ENCODE measurements around the gene SIPA1L3. TPM values are rescaled to one million over a fixed set of nuclear protein-coding genes. Genes with fewer than 3 reads are reported as not detected.
A peak's percentile ranks its signal among the peaks of the same experiment; 100 is the strongest.

SIPA1L3 gene
- total RNA-seq, 1 experiment from 2014 or later = 125 TPM

GRCh38 chr19:37953918-37954303 is 46.9 kb downstream of the SIPA1L3 start:
- intact Hi-C loops (cut with micrococcal nuclease; ENCODE audit: unreplicated experiment) = no loop called here
- H3K4me3 ChIP-seq (ENCODE audit: low read depth, low read length) = no peak overlapping the region
- peaks cover 42% of the 10 kb centered on the region for H3K4me1 ChIP-seq
- DNase-seq = no peak
- CTCF ChIA-PET = no interaction called here
- no peak overlapping the region for H3K4me3 Mint-ChIP-seq (ENCODE audit: unreplicated experiment)
- peak overlapping the region; percentile 77 for H3K27ac Mint-ChIP-seq (ENCODE audit: unreplicated experiment)
- H3K9me3 ChIP-seq = no peaks in the 10 kb centered on the region; the same call in 1 of the 2 replicates
- POLR2A ChIA-PET = no interaction called here
- no peaks in the 10 kb centered on the region for H3K27me3 Mint-ChIP-seq (ENCODE audit: insufficient read depth, unreplicated experiment)
- H3K27me3 ChIP-seq (replicated peaks; ENCODE audit: control insufficient read depth, insufficient read depth, low read length) = no peaks in the 10 kb centered on the region
- no peaks in the 10 kb centered on the region; the same call in 1 of the 2 replicates for H3K36me3 ChIP-seq (ENCODE audit: control insufficient read depth, insufficient read depth, low read length)
- peaks cover 28% of the 10 kb centered on the region for H3K4me1 Mint-ChIP-seq (ENCODE audit: low read depth, unreplicated experiment)
- peaks cover 55% of the 10 kb centered on the region for H3K36me3 Mint-ChIP-seq (ENCODE audit: insufficient read depth, unreplicated experiment)
- no peaks in the 10 kb centered on the region for H3K9me3 Mint-ChIP-seq (ENCODE audit: unreplicated experiment)
- BruUV-seq (replicated peaks) = no TSS peak
- no peak for TF ChIP-seq CTCF (IDR thresholded peaks at IDR 0.05; ENCODE audit: insufficient read depth in 1 of 2, low read depth in 1 of 2, low read length in 1 of 2, severe bottlenecking in 1 of 2, unreplicated experiment in 1 of 2)

GRCh38 chr19:37954421-37954874 is 47.4 kb downstream of the SIPA1L3 start:
- H3K4me1 Mint-ChIP-seq (ENCODE audit: low read depth, unreplicated experiment) = peaks cover 24% of the 10 kb centered on the region
- H3K27ac Mint-ChIP-seq (ENCODE audit: unreplicated experiment) = peak overlapping the region; percentile 77
- no peaks in the 10 kb centered on the region for H3K9me3 Mint-ChIP-seq (ENCODE audit: unreplicated experiment)
- Histone ChIP-seq H3K27me3 (replicated peaks; ENCODE audit: control insufficient read depth, insufficient read depth, low read length) (no peaks in the 10 kb centered on the region), H3K9me3 (no peaks in the 10 kb centered on the region; the same call in 1 of the 2 replicates), H3K36me3 (ENCODE audit: control insufficient read depth, insufficient read depth, low read length) (no peaks in the 10 kb centered on the region), H3K4me1 (peaks cover 42% of the 10 kb centered on the region), H3K4me3 (ENCODE audit: low read depth, low read length) (no peak overlapping the region)
- ChIA-PET CTCF (no interaction called here), POLR2A (no interaction called here)
- no peaks in the 10 kb centered on the region for H3K27me3 Mint-ChIP-seq (ENCODE audit: insufficient read depth, unreplicated experiment)
- H3K4me3 Mint-ChIP-seq (ENCODE audit: unreplicated experiment) = no peak overlapping the region
- TF ChIP-seq CTCF (IDR thresholded peaks at IDR 0.05; ENCODE audit: insufficient read depth in 1 of 2, low read depth in 1 of 2, low read length in 1 of 2, severe bottlenecking in 1 of 2, unreplicated experiment in 1 of 2) = no peak
- intact Hi-C loops (cut with micrococcal nuclease; ENCODE audit: unreplicated experiment) = no loop called here
- no peak for DNase-seq
- peaks cover 55% of the 10 kb centered on the region for H3K36me3 Mint-ChIP-seq (ENCODE audit: insufficient read depth, unreplicated experiment)
- BruUV-seq (replicated peaks) = no TSS peak

GRCh38 chr19:37955986-37956385 is 49.0 kb downstream of the SIPA1L3 start:
- ChIA-PET POLR2A (interaction anchor here (0.6 kb wide), 1 partner anchor 50 kb away, joined by 8 read pairs; the partner anchor contains the start of gene WDR87), CTCF (no interaction called here)
- no peak overlapping the region for H3K4me3 Mint-ChIP-seq (ENCODE audit: unreplicated experiment)
- intact Hi-C loops (cut with micrococcal nuclease; ENCODE audit: unreplicated experiment) = no loop called here
- BruUV-seq (replicated peaks) = no TSS peak
- DNase-seq = no peak
- Histone ChIP-seq H3K4me1 (peaks cover 33% of the 10 kb centered on the region), H3K9me3 (peaks cover 8% of the 10 kb centered on the region; the same call in 1 of the 2 replicates), H3K27me3 (replicated peaks; ENCODE audit: control insufficient read depth, insufficient read depth, low read length) (no peaks in the 10 kb centered on the region), H3K4me3 (ENCODE audit: low read depth, low read length) (no peak overlapping the region), H3K36me3 (ENCODE audit: control insufficient read depth, insufficient read depth, low read length) (no peaks in the 10 kb centered on the region)
- peaks cover 47% of the 10 kb centered on the region for H3K36me3 Mint-ChIP-seq (ENCODE audit: insufficient read depth, unreplicated experiment)
- TF ChIP-seq CTCF (IDR thresholded peaks at IDR 0.05; ENCODE audit: insufficient read depth in 1 of 2, low read depth in 1 of 2, low read length in 1 of 2, severe bottlenecking in 1 of 2, unreplicated experiment in 1 of 2) = no peak
- no peaks in the 10 kb centered on the region for H3K27me3 Mint-ChIP-seq (ENCODE audit: insufficient read depth, unreplicated experiment)
- peaks cover 15% of the 10 kb centered on the region for H3K4me1 Mint-ChIP-seq (ENCODE audit: low read depth, unreplicated experiment)
- H3K9me3 Mint-ChIP-seq (ENCODE audit: unreplicated experiment) = no peaks in the 10 kb centered on the region
- H3K27ac Mint-ChIP-seq (ENCODE audit: unreplicated experiment) = no peak overlapping the region
